ENCODE data around the gene MAGI2. TPM values are rescaled to one million over a fixed set of nuclear protein-coding genes. Genes with fewer than 3 reads are reported as not detected.

MAGI2 gene
- polyA plus RNA-seq, 3 donors from 2014 or later: not detected

DNA sequence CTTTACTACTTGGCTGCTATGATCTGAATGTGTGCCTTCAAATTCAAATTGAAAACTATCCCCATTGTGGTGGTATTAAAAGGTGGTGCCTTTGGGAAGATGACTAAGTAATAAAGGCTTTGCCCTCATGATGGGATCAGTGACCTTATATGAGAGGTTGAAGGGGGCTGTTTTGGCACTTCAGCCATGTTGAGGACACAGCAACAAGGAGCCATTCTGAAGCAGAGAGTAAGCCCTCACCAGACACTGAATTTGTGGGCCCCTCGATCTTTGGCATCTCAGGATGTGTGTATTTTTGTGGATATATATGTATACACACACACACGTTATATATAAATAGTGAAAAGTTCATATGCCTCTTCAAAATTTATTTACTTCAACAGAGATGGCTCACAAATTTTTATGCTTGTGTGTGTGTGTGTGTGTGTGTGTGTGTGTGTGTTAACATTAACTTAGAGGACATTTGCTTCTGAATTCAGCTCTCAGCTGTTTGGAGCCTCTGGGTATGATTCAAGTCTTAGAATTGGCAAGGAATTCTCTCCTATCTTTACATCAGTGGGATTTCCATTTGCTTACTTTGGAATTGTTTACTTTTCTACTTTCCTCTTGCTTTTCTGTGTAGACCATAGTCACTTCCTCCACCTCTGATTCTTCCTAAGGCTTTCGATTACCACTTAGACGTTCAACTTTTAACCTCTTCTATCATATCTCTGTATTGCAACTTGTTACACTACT lies 66.6 kb downstream of the MAGI2 start:
- H3K27ac Mint-ChIP-seq: no peak overlapping the region
- H3K9me3 Mint-ChIP-seq: peaks cover 2 to 35% (median 8%) of the 10 kb centered on the region in 6 donors
- no peaks in the 10 kb centered on the region for H3K27me3 Mint-ChIP-seq (ENCODE audit: low read depth in 3 of 3)
- H3K4me1 Mint-ChIP-seq: no peaks in the 10 kb centered on the region
- H3K36me3 Mint-ChIP-seq: no peaks in the 10 kb centered on the region
- H3K4me3 Mint-ChIP-seq: no peak overlapping the region
- DNase-seq: no peak

GRCh38 chr7:79381921-79382320 lies 71.5 kb downstream of the MAGI2 start:
- DNase-seq: no peak
- no peaks in the 10 kb centered on the region for H3K4me1 Mint-ChIP-seq
- no peak overlapping the region for H3K4me3 Mint-ChIP-seq
- H3K9me3 Mint-ChIP-seq: peaks cover 1 to 37% (median 8%) of the 10 kb centered on the region in 6 donors
- no peak overlapping the region for H3K27ac Mint-ChIP-seq
- H3K36me3 Mint-ChIP-seq: no peaks in the 10 kb centered on the region
- peaks cover 0 to 2% (median 0%) of the 10 kb centered on the region in 3 donors for H3K27me3 Mint-ChIP-seq (ENCODE audit: low read depth in 3 of 3)

DNA sequence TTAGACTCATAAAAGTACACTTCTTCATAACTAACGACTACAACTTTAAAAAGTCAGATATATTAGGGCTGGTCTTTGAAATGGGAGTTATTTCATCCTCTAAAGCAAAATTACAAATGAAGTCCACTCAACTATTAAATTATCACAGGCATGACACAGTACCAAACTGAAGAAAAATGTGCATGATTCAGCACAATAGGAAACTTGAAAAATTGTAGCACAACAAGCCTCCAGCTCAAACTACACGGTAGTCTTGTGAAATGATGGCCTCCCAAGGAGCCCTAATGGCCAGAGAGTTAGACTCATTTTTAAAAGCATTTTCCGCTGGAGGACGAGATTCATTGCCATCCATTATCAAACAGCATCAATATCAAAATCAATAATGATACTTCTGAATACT lies 76.4 kb downstream of the MAGI2 start:
- H3K4me3 Mint-ChIP-seq: no peak overlapping the region
- no peak for DNase-seq
- no peak overlapping the region for H3K27ac Mint-ChIP-seq
- H3K27me3 Mint-ChIP-seq (ENCODE audit: low read depth in 3 of 3): peaks cover 0 to 2% (median 0%) of the 10 kb centered on the region in 3 donors
- no peaks in the 10 kb centered on the region for H3K4me1 Mint-ChIP-seq
- H3K9me3 Mint-ChIP-seq: peaks cover 4 to 41% (median 13%) of the 10 kb centered on the region in 6 donors
- no peaks in the 10 kb centered on the region for H3K36me3 Mint-ChIP-seq

- DNase-seq: no peak
- no peak overlapping the region for H3K4me3 Mint-ChIP-seq
- H3K4me1 Mint-ChIP-seq: no peaks in the 10 kb centered on the region
- peaks cover 0 to 2% (median 0%) of the 10 kb centered on the region in 3 donors for H3K27me3 Mint-ChIP-seq (ENCODE audit: low read depth in 3 of 3)
- H3K36me3 Mint-ChIP-seq: no peaks in the 10 kb centered on the region
- no peak overlapping the region for H3K27ac Mint-ChIP-seq
- peaks cover 4 to 41% (median 16%) of the 10 kb centered on the region in 6 donors for H3K9me3 Mint-ChIP-seq
Observed at GRCh38 chr7:79376299-79377025, 77.0 kb downstream of the MAGI2 start.

- H3K27ac Mint-ChIP-seq: no peak overlapping the region
- no peak overlapping the region for H3K4me3 Mint-ChIP-seq
- peaks cover 0 to 5% (median 0%) of the 10 kb centered on the region in 3 donors for H3K36me3 Mint-ChIP-seq
- peaks cover 7 to 49% (median 22%) of the 10 kb centered on the region in 6 donors for H3K9me3 Mint-ChIP-seq
- H3K27me3 Mint-ChIP-seq (ENCODE audit: low read depth in 3 of 3): no peaks in the 10 kb centered on the region
- H3K4me1 Mint-ChIP-seq: no peaks in the 10 kb centered on the region
- DNase-seq: no peak
Observed at GRCh38 chr7:79361214-79361613, 92.3 kb downstream of the MAGI2 start.

DNA sequence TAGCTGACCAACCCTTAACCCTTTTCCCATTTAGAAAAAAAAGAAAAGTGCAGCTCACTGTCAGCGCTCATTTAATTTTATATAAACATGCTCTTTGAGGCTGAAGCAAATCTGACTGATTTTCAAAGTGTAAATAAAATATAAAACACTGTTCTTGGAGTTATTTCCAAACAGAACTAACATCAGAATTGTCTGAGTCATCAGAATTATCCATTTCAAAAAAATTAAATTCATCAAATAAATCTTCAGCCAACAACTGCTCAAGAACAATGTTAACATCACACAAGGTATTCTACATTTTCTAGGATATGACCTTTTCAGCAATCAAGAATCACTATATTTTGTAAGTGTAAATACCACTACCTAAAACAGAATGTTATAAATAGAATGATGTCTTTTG lies 93.6 kb downstream of the MAGI2 start:
- H3K27me3 Mint-ChIP-seq (ENCODE audit: low read depth in 3 of 3): peaks cover 0 to 3% (median 0%) of the 10 kb centered on the region in 3 donors
- H3K4me3 Mint-ChIP-seq: no peak overlapping the region
- peaks cover 7 to 63% (median 21%) of the 10 kb centered on the region in 6 donors for H3K9me3 Mint-ChIP-seq
- peaks cover 0 to 5% (median 0%) of the 10 kb centered on the region in 3 donors for H3K36me3 Mint-ChIP-seq
- DNase-seq: no peak
- H3K4me1 Mint-ChIP-seq: no peaks in the 10 kb centered on the region
- H3K27ac Mint-ChIP-seq: no peak overlapping the region

DNA sequence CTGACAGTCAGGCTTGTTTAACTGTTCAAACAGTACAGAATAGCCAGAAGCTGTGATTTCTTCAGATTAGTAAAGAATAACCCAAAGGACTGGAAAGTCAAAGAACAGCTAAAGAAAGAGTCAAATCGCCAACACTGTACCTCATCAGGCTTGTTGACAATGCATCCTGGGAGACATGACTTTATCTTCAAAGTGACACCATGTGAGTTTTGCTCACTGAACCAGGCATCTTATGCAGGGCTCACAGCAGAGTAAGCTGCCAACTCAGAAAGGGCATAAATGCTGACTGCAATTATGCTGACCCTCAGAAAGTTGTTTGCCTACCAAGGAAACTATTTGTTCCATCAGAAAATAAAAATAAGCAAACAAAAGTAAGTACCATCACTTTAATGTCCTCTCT lies 96.4 kb downstream of the MAGI2 start:
- Mint-ChIP-seq H3K4me1 (no peaks in the 10 kb centered on the region), H3K4me3 (no peak overlapping the region), H3K9me3 (peaks cover 10 to 57% (median 18%) of the 10 kb centered on the region in 6 donors), H3K36me3 (peaks cover 0 to 5% (median 0%) of the 10 kb centered on the region in 3 donors), H3K27ac (no peak overlapping the region), H3K27me3 (ENCODE audit: low read depth in 3 of 3) (peaks cover 0 to 4% (median 0%) of the 10 kb centered on the region in 3 donors)
- no peak for DNase-seq

DNA sequence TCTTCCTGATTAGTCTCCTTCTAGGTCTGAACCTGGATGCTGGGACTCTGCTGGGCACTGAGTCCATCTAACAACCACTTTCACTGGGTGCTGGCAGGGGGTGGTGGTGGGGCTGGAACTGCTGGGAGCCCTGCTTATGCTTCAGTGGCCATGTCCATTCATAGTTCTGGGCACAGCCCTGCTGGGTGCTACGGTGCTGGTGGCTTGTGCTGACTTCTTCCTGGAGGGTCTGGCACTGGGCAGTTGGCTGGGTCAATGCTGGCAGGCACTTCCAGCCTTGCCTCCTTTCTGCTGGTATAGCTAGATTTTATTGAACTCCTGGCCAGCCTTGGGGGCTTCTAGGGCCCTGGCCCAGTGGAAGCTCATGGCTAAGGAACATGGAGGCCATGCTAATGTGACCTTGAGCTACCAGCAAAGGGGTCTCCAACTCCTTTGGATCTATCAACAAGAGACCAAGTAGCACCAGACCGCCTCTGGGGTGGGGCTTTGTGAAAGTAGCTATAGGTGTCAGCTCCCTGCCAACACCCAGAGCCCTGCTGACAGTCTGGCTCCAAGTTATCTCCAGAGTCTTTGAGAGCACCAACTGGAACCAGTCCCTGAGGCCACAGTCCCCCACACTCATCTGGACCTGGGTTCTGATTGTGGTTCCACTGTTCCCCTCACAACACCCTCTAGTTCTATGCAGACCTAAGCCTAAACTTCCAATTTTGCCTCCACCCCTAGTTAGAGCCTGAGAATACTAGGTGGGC lies 99.6 kb downstream of the MAGI2 start:
- H3K4me3 Mint-ChIP-seq: no peak overlapping the region
- peaks cover 0 to 5% (median 0%) of the 10 kb centered on the region in 3 donors for H3K36me3 Mint-ChIP-seq
- no peaks in the 10 kb centered on the region for H3K4me1 Mint-ChIP-seq
- no peak overlapping the region for H3K27ac Mint-ChIP-seq
- H3K9me3 Mint-ChIP-seq: peaks cover 5 to 33% (median 7%) of the 10 kb centered on the region in 6 donors
- H3K27me3 Mint-ChIP-seq (ENCODE audit: low read depth in 3 of 3): peaks cover 0 to 4% (median 0%) of the 10 kb centered on the region in 3 donors
- DNase-seq: no peak

- peaks cover 2 to 24% (median 4%) of the 10 kb centered on the region in 6 donors for H3K9me3 Mint-ChIP-seq
- H3K27me3 Mint-ChIP-seq (ENCODE audit: low read depth in 3 of 3): peaks cover 0 to 4% (median 0%) of the 10 kb centered on the region in 3 donors
- no peaks in the 10 kb centered on the region for H3K4me1 Mint-ChIP-seq
- no peaks in the 10 kb centered on the region for H3K36me3 Mint-ChIP-seq
- no peak for DNase-seq
- no peak overlapping the region for H3K27ac Mint-ChIP-seq
- H3K4me3 Mint-ChIP-seq: no peak overlapping the region
Observed at GRCh38 chr7:79352323-79352722, 101.1 kb downstream of the MAGI2 start.

- no peak for DNase-seq
- H3K9me3 Mint-ChIP-seq: peaks cover 0 to 13% (median 4%) of the 10 kb centered on the region in 6 donors
- H3K27me3 Mint-ChIP-seq (ENCODE audit: low read depth in 3 of 3): no peaks in the 10 kb centered on the region
- no peak overlapping the region for H3K27ac Mint-ChIP-seq
- H3K4me3 Mint-ChIP-seq: no peak overlapping the region
- H3K36me3 Mint-ChIP-seq: no peaks in the 10 kb centered on the region
- H3K4me1 Mint-ChIP-seq: no peaks in the 10 kb centered on the region
Observed at GRCh38 chr7:79347351-79347750, 106.1 kb downstream of the MAGI2 start.

- no peak overlapping the region for H3K27ac Mint-ChIP-seq
- H3K36me3 Mint-ChIP-seq: no peaks in the 10 kb centered on the region
- H3K4me3 Mint-ChIP-seq: no peak overlapping the region
- no peaks in the 10 kb centered on the region for H3K27me3 Mint-ChIP-seq (ENCODE audit: low read depth in 3 of 3)
- no peak for DNase-seq
- H3K4me1 Mint-ChIP-seq: no peaks in the 10 kb centered on the region
- H3K9me3 Mint-ChIP-seq: peaks cover 0 to 12% (median 9%) of the 10 kb centered on the region in 6 donors
Observed at GRCh38 chr7:79341902-79342301, 111.6 kb downstream of the MAGI2 start.

DNA sequence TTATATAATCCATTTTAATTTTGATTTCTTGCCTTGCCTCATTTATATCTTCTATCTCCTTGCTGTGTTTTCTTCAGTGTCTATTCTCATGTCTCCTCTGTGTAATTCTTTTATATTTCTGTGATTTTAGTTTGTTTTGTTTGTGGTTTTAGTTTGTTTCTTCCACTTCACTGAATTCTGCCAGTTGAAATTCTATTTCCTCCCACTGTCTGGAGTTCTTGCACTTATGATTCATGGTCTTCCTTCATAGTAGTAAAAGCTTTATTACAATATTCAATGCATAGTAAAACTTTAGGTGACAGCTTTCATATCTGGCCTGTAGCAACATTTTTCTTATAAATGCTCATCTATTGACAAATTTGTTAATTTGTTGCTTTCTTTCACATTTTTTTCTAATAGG lies 113.3 kb downstream of the MAGI2 start:
- Mint-ChIP-seq H3K27me3 (ENCODE audit: low read depth in 3 of 3) (no peaks in the 10 kb centered on the region), H3K4me3 (no peak overlapping the region), H3K36me3 (no peaks in the 10 kb centered on the region), H3K9me3 (peaks cover 0 to 12% (median 8%) of the 10 kb centered on the region in 6 donors), H3K4me1 (no peaks in the 10 kb centered on the region), H3K27ac (no peak overlapping the region)
- no peak for DNase-seq

- no peak overlapping the region for H3K27ac Mint-ChIP-seq
Observed at GRCh38 chr7:79339208-79339925, 114.1 kb downstream of the MAGI2 start.

More at GRCh38 chr7:79339208-79339925, 114.1 kb downstream of the MAGI2 start:
- no peaks in the 10 kb centered on the region for H3K4me1 Mint-ChIP-seq
- no peak for DNase-seq
- no peaks in the 10 kb centered on the region for H3K27me3 Mint-ChIP-seq (ENCODE audit: low read depth in 3 of 3)
- H3K9me3 Mint-ChIP-seq: peaks cover under 1 to 14% (median 9%) of the 10 kb centered on the region in 6 donors
- H3K36me3 Mint-ChIP-seq: no peaks in the 10 kb centered on the region
- no peak overlapping the region for H3K4me3 Mint-ChIP-seq

Measured in immature natural killer cell (primary cell).